GM19099 (cell line): Measurements from ENCODE around the gene CEACAM6.

Experiments
- POLR2A ChIP-seq: IDR thresholded peaks from 3 replicates; pipeline ENCODE4 v1.6.1; 2011; ENCODE audit warnings: low read depth; ENCODE audit not compliant: insufficient read length; ENCODE audit errors: extremely low read depth

CEACAM6 gene

DNA sequence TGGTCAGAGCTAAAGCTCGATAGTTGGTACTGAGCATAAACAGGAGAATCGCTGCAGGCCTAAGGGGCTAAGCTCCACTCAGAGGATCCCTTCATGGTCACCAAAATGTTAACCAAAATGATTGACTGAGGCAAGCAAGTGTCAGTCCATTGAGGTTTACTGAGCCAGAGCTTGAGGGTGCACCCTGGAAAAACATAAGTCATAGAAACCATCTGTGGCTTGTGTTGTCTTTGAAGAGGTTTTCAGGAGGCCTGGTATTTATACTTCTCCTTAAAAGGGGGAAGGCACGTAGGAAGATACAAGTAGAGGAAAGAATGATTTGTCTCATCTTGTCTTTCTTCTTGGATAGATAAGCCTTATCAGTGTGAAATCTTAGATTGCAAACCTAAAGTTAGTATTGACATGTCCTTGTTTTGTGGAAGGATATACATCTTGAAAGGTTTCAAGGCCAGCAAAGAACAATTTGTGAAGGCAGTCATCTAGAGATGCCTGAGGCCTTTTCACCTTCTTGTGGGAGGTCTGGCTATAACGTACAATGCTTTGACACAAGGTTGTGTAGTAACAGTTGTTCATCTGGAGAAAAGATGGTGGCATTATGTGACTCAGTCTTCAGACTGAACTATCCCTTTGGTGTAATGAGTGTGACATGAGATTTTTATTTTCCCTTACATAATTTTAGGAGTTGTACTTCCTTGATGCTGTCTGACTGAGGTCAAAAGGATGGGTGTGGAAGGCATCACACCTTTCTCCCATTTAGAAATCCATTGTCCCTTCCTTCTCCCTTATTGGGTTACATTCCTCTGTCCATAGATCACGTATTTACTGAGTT, 14.7 kb upstream of the CEACAM6 start:
- TF ChIP-seq POLR2A = no peak

DNA sequence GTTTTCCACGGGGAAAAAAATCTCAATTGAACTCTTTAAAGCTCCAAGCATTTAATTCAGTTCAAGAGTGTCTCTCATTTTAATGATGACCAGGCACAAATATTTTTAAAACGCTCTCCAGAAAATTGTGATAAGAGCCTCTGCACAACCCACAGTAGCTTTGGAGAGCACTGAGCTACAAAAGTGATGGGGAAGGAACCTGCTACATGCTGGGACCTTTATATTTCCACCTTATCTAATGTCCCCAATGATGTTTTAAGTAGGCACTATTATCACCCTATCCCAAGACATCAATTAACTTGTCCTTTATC, 14.1 kb upstream of the CEACAM6 start:
- TF ChIP-seq POLR2A = no peak

DNA sequence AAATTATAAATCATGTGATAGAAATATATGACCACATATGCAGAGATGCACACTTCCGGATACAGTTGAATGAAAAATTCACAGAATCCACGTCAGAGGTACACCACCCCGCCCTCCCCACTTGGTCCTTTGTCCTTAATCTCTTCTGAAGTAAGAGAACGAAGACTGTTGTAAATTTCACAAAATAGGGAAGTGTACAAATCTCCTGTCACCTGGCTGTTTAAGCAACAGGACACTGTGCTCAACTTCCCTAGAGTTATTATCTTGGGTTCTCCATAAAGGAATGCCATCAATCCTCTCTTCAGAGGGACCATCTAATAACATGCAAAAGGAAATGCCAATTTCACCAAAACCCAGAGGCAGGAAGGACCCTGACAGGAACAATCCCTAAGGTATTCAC, 10.5 kb upstream of the CEACAM6 start:
- TF ChIP-seq POLR2A = no peak

DNA sequence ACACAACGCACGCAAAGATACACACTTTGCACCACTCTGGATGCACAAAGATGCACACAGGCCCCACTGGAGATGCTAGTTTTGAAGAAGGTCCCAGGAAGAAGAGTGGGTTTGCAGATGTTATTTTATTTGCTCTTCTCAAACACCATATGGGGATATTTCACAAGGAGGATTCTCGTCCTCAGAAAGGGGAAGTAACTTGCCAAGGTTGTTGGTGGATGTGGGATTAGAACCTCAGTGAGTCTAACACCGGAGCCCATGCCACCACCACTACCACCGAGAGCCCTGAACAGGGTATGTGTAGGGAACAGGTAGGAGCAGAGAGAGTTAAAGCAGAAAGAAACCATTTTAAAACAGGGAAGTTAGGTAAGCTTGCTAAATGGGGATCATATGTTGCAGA, 9.6 kb upstream of the CEACAM6 start:
- TF ChIP-seq POLR2A = no peak

DNA sequence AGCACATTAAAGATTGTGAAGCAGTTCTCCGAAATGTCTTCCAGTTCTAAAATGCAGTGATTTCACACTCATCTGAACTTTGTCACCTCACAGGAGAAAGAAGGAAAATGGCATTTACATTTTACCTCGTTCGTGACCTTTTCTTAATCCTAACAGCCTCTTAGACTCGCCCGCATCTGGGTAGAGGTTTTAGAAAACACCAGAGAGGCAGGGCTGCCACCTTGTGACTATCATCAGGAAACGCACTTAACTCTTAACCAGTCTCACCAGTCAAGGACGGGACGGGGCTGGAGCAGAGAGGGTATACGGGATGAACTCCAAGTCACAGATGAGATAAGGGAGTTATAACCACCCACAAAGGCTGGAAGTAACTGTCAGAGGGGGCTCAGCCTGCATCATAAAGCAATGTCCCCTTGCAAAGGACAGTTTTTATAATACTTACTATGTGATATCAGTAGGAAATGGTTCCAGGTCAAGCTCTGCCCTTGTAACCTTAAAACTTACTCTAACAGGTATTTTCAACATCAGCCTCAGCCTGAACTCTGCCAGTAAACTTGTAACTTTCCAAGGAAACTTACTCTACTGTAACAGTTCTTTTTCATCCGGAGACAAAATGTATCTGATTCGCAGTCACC, 8.6 kb upstream of the CEACAM6 start:
- no peak for TF ChIP-seq POLR2A

DNA sequence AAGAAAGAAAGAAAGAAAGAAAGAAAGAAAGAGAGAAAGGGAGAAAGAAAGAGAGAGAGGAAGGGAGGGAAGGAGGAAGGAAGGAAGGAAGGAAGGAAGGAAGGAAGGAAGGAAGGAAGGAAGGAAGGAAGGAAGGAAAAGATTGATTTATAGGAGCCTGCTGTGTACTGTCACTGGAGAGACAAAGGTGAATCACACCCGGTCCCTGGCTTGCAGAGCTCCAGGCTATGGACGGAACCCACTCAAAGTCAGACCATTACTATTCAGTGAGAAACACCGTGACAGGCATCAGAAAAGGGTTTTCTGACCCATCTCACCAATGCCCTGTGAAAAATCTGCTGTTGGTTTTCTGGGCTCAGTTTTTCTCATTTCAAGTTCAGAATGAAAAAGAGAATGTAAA, 7.3 kb upstream of the CEACAM6 start:
- no peak for TF ChIP-seq POLR2A

DNA sequence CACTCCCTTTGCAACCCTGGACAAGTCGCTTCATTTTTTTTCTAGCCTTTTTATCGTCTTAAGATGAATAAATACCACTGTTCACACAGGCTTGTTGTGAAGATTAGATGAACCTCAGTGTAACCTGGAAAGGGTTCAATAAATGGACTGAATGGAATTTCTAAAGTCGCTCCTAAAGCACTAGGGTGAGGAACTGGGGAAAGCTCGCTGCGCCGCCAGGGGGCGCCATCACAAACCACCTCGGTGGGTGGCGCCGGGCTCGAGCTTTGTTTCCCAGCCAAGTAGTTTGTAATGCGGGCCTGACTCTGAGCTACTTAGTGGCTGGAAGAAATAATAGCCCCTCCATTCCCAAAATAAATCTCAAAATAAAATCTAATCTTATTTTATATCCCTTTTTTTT, 2.2 kb upstream of the CEACAM6 start:
- no peak for TF ChIP-seq POLR2A

DNA sequence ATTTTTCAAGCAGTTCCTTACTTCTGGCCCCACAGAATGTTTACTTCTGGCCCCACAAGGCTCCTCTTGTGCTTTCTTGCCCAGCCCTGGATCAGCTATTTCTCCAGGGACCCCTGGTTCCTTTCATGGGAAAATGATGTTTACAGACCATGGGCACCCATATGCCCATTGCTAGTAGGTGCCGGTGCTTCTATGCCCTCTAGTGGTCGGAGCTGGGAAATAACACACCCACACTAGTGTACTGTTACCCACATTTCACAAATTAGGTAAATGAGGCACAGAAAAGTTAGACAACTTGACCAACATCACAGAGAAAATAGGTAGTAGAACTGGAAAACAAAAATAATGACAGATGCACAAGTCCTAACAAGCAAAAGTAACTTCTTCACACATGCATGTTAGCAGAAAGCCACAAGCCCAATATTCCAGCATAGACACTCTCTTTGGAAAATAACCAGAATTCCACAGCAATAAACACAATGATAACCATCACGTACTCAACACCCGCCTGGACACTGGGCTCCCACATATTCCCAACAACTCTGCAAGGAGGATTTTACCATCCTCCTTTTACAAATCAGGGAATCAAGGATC, 1.3 kb upstream of the CEACAM6 start:
- TF ChIP-seq POLR2A = no peak

DNA sequence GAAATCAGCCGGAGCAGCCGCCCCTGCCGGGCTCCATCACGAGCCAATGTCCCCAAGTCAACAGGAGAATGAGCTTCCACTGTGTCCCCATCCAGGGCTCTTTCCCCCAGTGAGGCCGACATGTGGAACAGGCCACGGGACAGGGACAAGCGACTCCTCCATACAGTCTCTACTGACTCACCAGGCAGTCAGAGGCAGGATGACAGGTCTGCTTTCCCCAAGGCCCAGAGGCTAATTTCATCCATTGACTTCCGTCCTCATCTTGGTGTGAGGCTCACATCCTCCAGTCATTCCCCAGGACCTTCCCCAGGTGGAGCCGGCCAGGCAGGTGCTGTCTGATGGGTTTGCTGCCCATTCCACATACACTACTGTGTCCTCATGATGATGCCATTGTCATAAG, 3.5 kb downstream of the CEACAM6 start:
- TF ChIP-seq POLR2A = no peak

DNA sequence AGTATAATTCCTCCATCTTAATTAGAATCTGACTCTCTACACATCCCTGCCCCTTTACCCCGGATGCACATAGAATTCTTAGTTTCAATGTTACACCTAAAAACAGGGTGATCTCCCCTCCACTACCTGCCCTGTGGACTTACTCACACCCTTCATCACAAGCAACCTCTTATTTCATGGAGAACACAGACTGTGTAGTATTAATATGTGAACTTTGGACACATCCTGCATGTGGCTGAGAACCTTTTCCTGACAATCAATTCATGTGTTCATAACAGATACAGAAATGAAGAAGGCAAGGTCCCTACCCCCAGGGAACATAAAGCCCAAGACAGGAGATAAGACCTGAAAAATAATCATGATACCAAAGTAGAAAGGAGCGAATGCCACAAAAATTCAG, 11.8 kb downstream of the CEACAM6 start:
- no peak for TF ChIP-seq POLR2A

DNA sequence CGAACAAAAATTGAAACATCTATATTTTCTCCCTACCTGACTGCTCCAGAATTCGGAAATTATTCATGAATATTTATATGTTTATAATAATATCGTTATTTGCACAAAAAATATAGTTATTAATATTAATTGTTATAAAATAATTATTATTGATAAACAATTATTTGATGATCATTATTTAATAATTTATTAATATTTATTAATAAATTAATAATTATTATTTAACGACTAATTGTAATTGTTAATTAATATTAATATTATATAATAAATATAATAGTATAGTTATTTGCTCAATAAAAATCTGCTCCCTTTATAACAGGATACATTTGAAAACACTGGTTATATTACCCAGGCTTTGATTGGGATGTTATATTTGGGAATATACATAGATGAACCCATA, 14.3 kb downstream of the CEACAM6 start:
- no peak for TF ChIP-seq POLR2A

DNA sequence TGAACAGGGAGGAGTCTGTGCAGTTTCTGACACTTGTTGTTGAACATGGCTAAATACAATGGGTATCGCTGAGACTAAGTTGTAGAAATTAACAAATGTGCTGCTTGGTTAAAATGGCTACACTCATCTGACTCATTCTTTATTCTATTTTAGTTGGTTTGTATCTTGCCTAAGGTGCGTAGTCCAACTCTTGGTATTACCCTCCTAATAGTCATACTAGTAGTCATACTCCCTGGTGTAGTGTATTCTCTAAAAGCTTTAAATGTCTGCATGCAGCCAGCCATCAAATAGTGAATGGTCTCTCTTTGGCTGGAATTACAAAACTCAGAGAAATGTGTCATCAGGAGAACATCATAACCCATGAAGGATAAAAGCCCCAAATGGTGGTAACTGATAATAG, 16.1 kb downstream of the CEACAM6 start:
- no peak for TF ChIP-seq POLR2A

DNA sequence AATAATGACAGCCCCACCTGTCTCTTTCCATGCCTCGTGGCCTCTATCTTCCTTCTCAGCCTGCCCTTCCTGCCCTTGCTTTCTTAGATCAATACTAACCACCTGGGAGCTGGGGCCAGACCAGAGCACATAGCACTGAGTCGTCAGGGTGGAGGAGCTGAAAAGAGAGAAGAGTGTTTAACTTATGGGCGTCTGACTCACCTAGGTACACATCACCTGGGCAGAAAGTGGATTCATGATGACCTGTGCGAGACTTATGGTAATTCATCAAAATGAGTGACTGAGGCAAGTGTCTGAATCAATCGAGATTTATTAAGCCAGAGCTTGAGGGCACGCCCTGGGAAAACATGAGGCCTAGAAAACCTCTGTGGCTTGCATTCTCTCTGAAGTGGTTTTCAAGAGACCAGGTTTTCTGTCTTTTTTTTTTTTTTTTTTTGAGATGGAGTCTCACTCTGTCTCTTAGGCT, 19.2 kb downstream of the CEACAM6 start:
- TF ChIP-seq POLR2A = no peak

DNA sequence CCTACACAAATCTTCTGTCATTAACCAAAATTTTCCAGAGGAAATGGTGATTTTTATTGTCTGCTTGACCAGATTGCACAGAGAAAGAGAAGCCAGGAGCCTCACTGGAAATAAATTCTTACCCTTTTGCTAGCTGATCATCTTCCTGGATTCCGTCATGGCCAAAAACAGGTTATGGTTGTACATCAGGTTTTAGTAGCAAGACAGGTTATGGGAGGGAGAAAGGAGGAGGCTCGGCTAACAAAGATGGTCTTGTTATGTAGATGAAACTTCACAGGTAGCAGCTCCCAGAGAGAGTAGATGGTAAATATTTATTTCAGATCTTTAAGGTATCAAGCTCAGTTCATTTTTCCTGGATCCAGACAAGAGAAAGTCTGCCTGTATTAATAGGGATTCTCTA, 21.4 kb downstream of the CEACAM6 start:
- no peak for TF ChIP-seq POLR2A

DNA sequence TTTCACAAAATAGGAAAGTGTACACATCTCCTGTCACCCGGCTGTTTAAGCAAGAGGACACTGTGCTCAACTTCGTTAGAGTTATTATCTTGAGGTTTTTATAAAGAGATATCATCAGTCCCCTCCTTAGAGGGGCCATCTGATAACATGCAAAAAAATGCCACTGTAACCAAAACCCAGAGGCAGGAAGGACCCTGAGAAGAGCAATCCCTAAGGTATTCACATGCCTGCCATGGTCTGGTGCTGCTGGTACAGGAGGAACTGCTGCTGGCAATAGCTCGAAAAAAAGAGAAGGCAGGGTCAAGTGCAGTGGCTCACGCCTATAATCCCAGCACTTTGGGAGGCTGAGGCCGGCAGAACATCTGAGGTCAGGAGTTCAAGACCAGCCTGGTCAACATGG, 28.3 kb downstream of the CEACAM6 start:
- TF ChIP-seq POLR2A = no peak

DNA sequence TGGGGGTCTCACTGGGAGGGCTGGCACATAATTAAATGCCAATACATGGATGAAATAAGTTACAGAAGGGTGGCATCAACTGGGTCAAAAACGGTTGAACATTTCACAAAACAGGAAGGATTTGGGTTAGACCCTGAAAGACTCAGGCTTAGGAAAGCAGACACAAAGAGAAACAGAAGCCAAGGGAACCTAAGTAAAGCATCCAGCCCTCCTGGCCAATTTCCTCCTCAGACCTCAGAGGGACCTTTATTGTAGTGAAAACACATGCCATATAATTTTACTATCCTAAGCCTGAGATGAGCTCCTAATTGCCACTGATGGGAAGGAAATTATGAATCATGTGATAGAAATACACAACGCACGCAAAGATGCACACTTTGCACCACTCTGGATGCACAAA, 29.0 kb downstream of the CEACAM6 start:
- TF ChIP-seq POLR2A = no peak

DNA sequence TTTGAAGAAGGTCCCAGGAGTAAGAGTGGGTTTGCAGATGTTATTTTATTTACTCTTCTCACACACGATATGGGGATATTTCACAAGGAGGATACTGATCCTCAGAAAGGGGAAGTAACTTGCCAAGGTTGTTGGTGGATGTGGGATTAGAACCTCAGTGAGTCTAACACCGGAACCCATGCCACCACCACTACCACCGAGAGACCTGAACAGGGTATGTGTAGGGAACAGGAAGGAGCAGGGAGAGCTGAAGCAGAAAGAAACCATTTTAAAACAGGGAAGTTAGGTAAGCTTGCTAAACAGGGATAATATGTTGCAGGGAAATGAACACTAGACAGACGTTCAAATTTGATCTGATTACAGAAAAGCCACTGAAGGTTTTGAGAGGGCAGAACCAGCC, 29.4 kb downstream of the CEACAM6 start:
- no peak for TF ChIP-seq POLR2A

DNA sequence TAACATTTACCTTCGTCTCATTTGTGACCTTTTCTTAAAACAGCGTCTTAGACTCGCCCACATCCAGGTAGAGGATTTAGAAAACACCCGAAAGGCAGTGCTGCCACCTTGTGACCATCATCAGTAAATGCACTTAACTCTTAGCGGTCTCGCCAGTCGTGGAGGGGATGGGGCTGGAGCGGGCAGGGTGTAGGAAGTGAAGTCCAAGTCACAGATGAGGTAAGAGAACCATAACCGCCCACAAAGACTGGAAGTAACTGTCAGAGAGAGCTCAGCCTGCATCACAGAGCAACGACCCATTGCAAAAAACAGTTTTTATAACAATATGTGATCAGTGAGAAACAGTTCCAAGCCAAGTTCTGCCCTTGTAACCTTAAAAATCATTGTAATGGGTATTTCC, 30.3 kb downstream of the CEACAM6 start:
- TF ChIP-seq POLR2A = no peak
